HCT116 (cell line): ENCODE data around the gene DZIP3. TPM values are rescaled to one million over a fixed set of nuclear protein-coding genes. Genes with fewer than 3 reads are reported as not detected.

Experiments used
- ATAC-seq: fragments of 200-7000 bp; cut with Tn5 transposase; 2 replicates; pipeline ENCODE4 v1.9.1; 2020; ENCODE audit warnings: mild to moderate bottlenecking, moderate library complexity
- BruUV-seq: library from RNA; stranded (reverse); fragments of 400-500 nt; replicated peaks from 2 replicates; lab custom pipeline; 2021; lab: Mats Ljungman, UMichigan
- CTCF ChIA-PET: fragments of 300-600 bp; sonication (Branson Sonifier 250); formaldehyde crosslinking; loops from one replicate; lab custom pipeline; 2021; ENCODE audit warnings: antibody characterized with exemption; lab: Charles Lee
- POLR2A ChIA-PET: fragments of 300-600, 350-600 bp; sonication (Branson Sonifier 250); formaldehyde crosslinking; loops from one replicate; lab custom pipeline; 2021; ENCODE audit warnings: antibody characterized with exemption; lab: Charles Lee
- RAD21 ChIA-PET, 2 experiments: fragments of 300-600 bp; sonication (Branson Sonifier 250); formaldehyde crosslinking; loops; one replicate each; lab custom pipeline; 2023; ENCODE audit warnings: low total read pairs in 2 of 2; ENCODE audit not compliant: uncharacterized antibody in 2 of 2, unreplicated experiment in 2 of 2, low non-redundant PET in 1 of 2; lab: Charles Lee
- DNase-seq: peaks from one replicate; pipeline ENCODE4 v3.0.0-alpha.2; 2010; ENCODE audit warnings: low read depth, low spot score
- H2AFZ ChIP-seq: fragments of 200-600 bp; shearing (Covaris generic), sonication (generic); 2 replicates; pipeline ENCODE4 v1.6.1; 2017; ENCODE audit warnings: low read depth, mixed run types, mixed read lengths, antibody characterized with exemption, low read length; ENCODE audit not compliant: poor library complexity, severe bottlenecking
- H3K27ac ChIP-seq: 2 replicates; pipeline ENCODE4 v1.5.1; 2012; ENCODE audit warnings: low read depth, low read length
- H3K27me3 ChIP-seq: fragments of 200-600 bp; sonication (generic); 2 replicates; pipeline ENCODE4 v1.6.1; 2016; ENCODE audit warnings: mixed run types, low read length, mixed read lengths; ENCODE audit not compliant: insufficient read depth
- H3K36me3 ChIP-seq, 2 experiments: fragments of 200-500 bp in 1 of 2; fragments of 200-600 bp in 1 of 2; sonication (Bioruptor generic) in 1 of 2; sonication (generic) in 1 of 2; 2 replicates each; pipeline versions ENCODE4 v1.5.1 to v1.6.1; 2014 to 2016; ENCODE audit warnings: low read length in 2 of 2, inconsistent platforms in 1 of 2, mixed read lengths in 1 of 2, mixed run types in 1 of 2; ENCODE audit not compliant: insufficient read depth in 2 of 2, control insufficient read depth in 1 of 2
- H3K4me1 ChIP-seq, 2 experiments: fragments of 200-600 bp in 1 of 2; sonication (generic) in 1 of 2; 2 replicates each; pipeline versions ENCODE4 v1.5.1 to v1.6.1; 2012 to 2017; ENCODE audit warnings: low read length in 2 of 2, inconsistent platforms in 1 of 2, mild to moderate bottlenecking in 1 of 2, mixed read lengths in 1 of 2, mixed run types in 1 of 2, moderate library complexity in 1 of 2; ENCODE audit not compliant: insufficient read depth in 2 of 2, control insufficient read depth in 1 of 2
- H3K4me2 ChIP-seq: fragments of 200-600 bp; sonication (generic); 2 replicates; pipeline ENCODE4 v1.6.1; 2017; ENCODE audit warnings: mixed run types, low read length, mixed read lengths
- H3K4me3 ChIP-seq, 2 experiments: fragments of 200-600 bp in 1 of 2; sonication (generic) in 1 of 2; replicated peaks in 1 of 2; 2 replicates each; pipeline ENCODE4 v1.5.1; 2011 to 2016; ENCODE audit warnings: low read length in 2 of 2, control low read depth in 1 of 2, low read depth in 1 of 2, mild to moderate bottlenecking in 1 of 2, mixed read lengths in 1 of 2, mixed run types in 1 of 2
- H3K79me2 ChIP-seq: fragments of 200-600 bp; sonication (generic); 2 replicates; pipeline ENCODE4 v1.6.1; 2017; ENCODE audit warnings: mild to moderate bottlenecking, mixed run types, low read length, moderate library complexity, mixed read lengths; ENCODE audit not compliant: insufficient read depth
- H3K9ac ChIP-seq: fragments of 200-600 bp; sonication (generic); 2 replicates; pipeline ENCODE4 v1.6.1; 2016; ENCODE audit warnings: low read length, mixed read lengths
- H3K9me2 ChIP-seq: fragments of 200-600 bp; sonication (generic), shearing (Covaris generic); 2 replicates; pipeline ENCODE4 v1.6.1; 2017; ENCODE audit warnings: mixed run types, mild to moderate bottlenecking, moderate library complexity; ENCODE audit not compliant: insufficient read depth
- H3K9me3 ChIP-seq, 2 experiments: fragments of 200-500 bp in 1 of 2; fragments of 200-600 bp in 1 of 2; sonication (Bioruptor generic) in 1 of 2; sonication (generic) in 1 of 2; 2 replicates each; pipeline ENCODE4 v1.6.1; 2014 to 2017; ENCODE audit warnings: low read length in 2 of 2, mixed read lengths in 2 of 2, inconsistent platforms in 1 of 2, low read depth in 1 of 2, mild to moderate bottlenecking in 1 of 2, mixed run types in 1 of 2, moderate library complexity in 1 of 2; ENCODE audit not compliant: control insufficient read depth in 1 of 2, insufficient read depth in 1 of 2
- H4K20me1 ChIP-seq: fragments of 200-600 bp; sonication (generic), shearing (Covaris generic); 2 replicates; pipeline ENCODE4 v1.6.1; 2017; ENCODE audit warnings: mixed run types, mild to moderate bottlenecking, moderate library complexity; ENCODE audit not compliant: insufficient read depth
- CEBPB ChIP-seq: IDR thresholded peaks from 2 replicates; pipeline ENCODE4 v1.6.1; 2012; ENCODE audit warnings: low read depth
- EGR1 ChIP-seq: IDR thresholded peaks from 2 replicates; pipeline ENCODE4 v1.6.1; 2012; ENCODE audit warnings: low read depth
- ELF1 ChIP-seq: IDR thresholded peaks from 2 replicates; pipeline ENCODE4 v1.6.1; 2012; ENCODE audit warnings: low read depth, borderline replicate concordance
- EZH2 ChIP-seq: fragments of 200-600 bp; sonication (generic); IDR thresholded peaks from 2 replicates; pipeline ENCODE4 v1.6.1; 2017; ENCODE audit warnings: antibody characterized with exemption, mixed run types
- FOSL1 ChIP-seq: IDR thresholded peaks from 2 replicates; pipeline ENCODE4 v1.6.1; 2012; ENCODE audit warnings: low read depth
- JUND ChIP-seq: IDR thresholded peaks from 2 replicates; pipeline ENCODE4 v1.6.1; 2012
- POLR2A ChIP-seq: IDR thresholded peaks from 2 replicates; pipeline ENCODE4 v1.7.0; 2011; ENCODE audit warnings: borderline replicate concordance; ENCODE audit not compliant: insufficient read depth, insufficient read length; ENCODE audit errors: extremely low read depth
- POLR2AphosphoS5 ChIP-seq: IDR thresholded peaks from 2 replicates; pipeline ENCODE4 v1.6.1; 2011; ENCODE audit warnings: mild to moderate bottlenecking, low read depth, low read length, moderate library complexity
- SIN3A ChIP-seq: IDR thresholded peaks from 2 replicates; pipeline ENCODE4 v1.6.1; 2012; ENCODE audit warnings: low read depth
- SRF ChIP-seq: IDR thresholded peaks from 2 replicates; pipeline ENCODE4 v1.6.1; 2012; ENCODE audit warnings: low read depth
- TCF7L2 ChIP-seq: IDR thresholded peaks from 2 replicates; pipeline ENCODE4 v1.7.0; 2011; ENCODE audit warnings: borderline replicate concordance, inconsistent platforms; ENCODE audit not compliant: insufficient read depth, insufficient read length; ENCODE audit errors: extremely low read depth
- YY1 ChIP-seq: IDR thresholded peaks from 2 replicates; pipeline ENCODE4 v1.6.1; 2011; ENCODE audit warnings: low read length, low read depth, moderate library complexity, mild to moderate bottlenecking; ENCODE audit not compliant: insufficient replicate concordance; ENCODE audit errors: extremely low read depth
- intact Hi-C: fragments of 100-400 bp; cut with micrococcal nuclease; formaldehyde crosslinking; loops from 2 replicates; pipeline ENCODE4 v1.10.0; 2022
- total RNA-seq: library from RNA; stranded (reverse); gene quantifications from one replicate; pipeline ENCODE4 v1.2.1, GENCODE V29; 2021; ENCODE audit not compliant: unreplicated experiment
- TF ChIP-seq, protein P1 (sequence below), 3 experiments: fragments of 200-600 bp in 1 of 3; sonication (generic) in 1 of 3; IDR thresholded peaks in 2 of 3; conservative IDR thresholded peaks in 1 of 3; 2 replicates each; pipeline ENCODE4 v1.5.1; 2012 to 2017; ENCODE audit warnings: low read depth in 2 of 3, low read length in 2 of 3, antibody characterized with exemption in 1 of 3, borderline replicate concordance in 1 of 3, control low read depth in 1 of 3, mild to moderate bottlenecking in 1 of 3, mixed read lengths in 1 of 3, mixed run types in 1 of 3, moderate library complexity in 1 of 3; ENCODE audit not compliant: insufficient read depth in 1 of 3
- TF ChIP-seq, protein P2 (sequence below): IDR thresholded peaks from 2 replicates; pipeline ENCODE4 v1.6.1; 2012
- TF ChIP-seq, protein P3 (sequence below): IDR thresholded peaks from 2 replicates; pipeline ENCODE4 v1.6.1; 2012; ENCODE audit warnings: low read depth

The DZIP3 gene
- total RNA-seq, 1 experiment from 2014 or later: 19.4 TPM

DNA sequence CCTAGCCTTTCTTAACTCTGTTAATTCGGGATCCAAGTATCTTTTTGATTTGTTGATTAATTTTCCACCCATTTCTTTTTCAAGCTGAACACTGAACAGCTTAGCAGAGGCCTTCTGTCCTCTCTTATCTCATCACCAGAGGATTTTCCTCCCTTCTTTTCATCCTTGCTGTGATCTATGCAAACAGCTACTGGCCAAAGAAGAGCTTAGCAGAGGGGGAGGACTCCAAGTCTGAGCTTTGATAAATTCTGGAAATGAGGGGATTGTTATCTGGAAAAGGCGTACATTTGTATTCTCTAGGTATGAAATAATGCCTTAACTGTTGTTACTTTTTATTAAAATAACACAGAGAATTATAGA is 13.4 kb downstream of the DZIP3 start:
- Histone ChIP-seq H3K27ac (no peak overlapping the region), H4K20me1 (no peaks in the 10 kb centered on the region), H3K36me3 (0 out of 4 replicates have a peak, but pooled peaks cover 0 to 3% of the 10 kb centered on the region in 2 experiments), H3K4me2 (no peak overlapping the region), H3K9me3 (no peaks in the 10 kb centered on the region), H3K4me3 (no peak overlapping the region), H3K27me3 (no peaks in the 10 kb centered on the region), H3K4me1 (no peaks in the 10 kb centered on the region), H2AFZ (no peak overlapping the region), H3K9ac (no peak overlapping the region), H3K79me2 (no peaks in the 10 kb centered on the region), H3K9me2 (no peaks in the 10 kb centered on the region)
- ChIA-PET POLR2A (interaction anchor here (1.7 to 3.5 kb wide), 2 partner anchors 10 to 13 kb away, joined by 4 to 12 read pairs; partner anchors contain the start of genes CIP2A and DZIP3), RAD21 (no interaction called here), CTCF (no interaction called here)
- ATAC-seq (no peak), DNase-seq (no peak)
- TF ChIP-seq FOSL1 (no peak), SRF (no peak), POLR2A (no peak), POLR2AphosphoS5 (no peak), EGR1 (no peak)
- TF ChIP-seq, protein P1, sequence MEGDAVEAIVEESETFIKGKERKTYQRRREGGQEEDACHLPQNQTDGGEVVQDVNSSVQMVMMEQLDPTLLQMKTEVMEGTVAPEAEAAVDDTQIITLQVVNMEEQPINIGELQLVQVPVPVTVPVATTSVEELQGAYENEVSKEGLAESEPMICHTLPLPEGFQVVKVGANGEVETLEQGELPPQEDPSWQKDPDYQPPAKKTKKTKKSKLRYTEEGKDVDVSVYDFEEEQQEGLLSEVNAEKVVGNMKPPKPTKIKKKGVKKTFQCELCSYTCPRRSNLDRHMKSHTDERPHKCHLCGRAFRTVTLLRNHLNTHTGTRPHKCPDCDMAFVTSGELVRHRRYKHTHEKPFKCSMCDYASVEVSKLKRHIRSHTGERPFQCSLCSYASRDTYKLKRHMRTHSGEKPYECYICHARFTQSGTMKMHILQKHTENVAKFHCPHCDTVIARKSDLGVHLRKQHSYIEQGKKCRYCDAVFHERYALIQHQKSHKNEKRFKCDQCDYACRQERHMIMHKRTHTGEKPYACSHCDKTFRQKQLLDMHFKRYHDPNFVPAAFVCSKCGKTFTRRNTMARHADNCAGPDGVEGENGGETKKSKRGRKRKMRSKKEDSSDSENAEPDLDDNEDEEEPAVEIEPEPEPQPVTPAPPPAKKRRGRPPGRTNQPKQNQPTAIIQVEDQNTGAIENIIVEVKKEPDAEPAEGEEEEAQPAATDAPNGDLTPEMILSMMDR (IDR thresholded peaks at IDR 0.05 in 2 of 3, conservative IDR thresholded peaks at IDR 0.05 in 1 of 3; ENCODE audit: borderline replicate concordance in 1 of 3, insufficient read depth in 1 of 3, low read depth in 2 of 3, low read length in 2 of 3): no peak
- TF ChIP-seq, protein P2, sequence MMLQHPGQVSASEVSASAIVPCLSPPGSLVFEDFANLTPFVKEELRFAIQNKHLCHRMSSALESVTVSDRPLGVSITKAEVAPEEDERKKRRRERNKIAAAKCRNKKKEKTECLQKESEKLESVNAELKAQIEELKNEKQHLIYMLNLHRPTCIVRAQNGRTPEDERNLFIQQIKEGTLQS: no peak
- intact Hi-C loops: no loop called here
- BruUV-seq: no TSS peak

DNA sequence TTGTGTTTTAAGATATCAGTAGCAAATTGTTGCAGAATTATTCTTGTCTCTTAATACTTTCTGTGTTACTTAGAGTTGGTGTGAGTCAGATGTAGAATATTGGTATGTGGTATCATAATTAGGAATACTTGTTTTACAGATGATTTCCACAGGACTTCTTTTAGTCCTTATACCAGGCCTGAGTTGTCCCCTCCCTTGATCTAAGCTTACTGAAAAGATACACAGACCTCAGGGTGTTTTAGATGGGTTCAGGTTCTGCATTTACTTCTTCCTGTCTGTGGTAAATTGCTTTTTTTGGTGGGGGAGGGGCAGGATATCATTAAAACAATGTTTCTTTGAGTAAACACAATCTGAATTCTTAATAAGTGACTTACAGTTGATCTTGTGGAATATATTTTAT is 14.2 kb downstream of the DZIP3 start:
- DNase-seq (no peak), ATAC-seq (no peak)
- Histone ChIP-seq H2AFZ (no peak overlapping the region), H3K9me3 (no peaks in the 10 kb centered on the region), H3K4me2 (no peak overlapping the region), H3K4me1 (no peaks in the 10 kb centered on the region), H3K4me3 (no peak overlapping the region), H4K20me1 (no peaks in the 10 kb centered on the region), H3K79me2 (no peaks in the 10 kb centered on the region), H3K36me3 (0 out of 4 replicates have a peak, but pooled peaks cover 0 to 3% of the 10 kb centered on the region in 2 experiments), H3K27ac (no peak overlapping the region), H3K9me2 (no peaks in the 10 kb centered on the region), H3K27me3 (no peaks in the 10 kb centered on the region), H3K9ac (no peak overlapping the region)
- ChIA-PET CTCF (no interaction called here), POLR2A (interaction anchor here (1.7 to 3.5 kb wide), 2 partner anchors 11 to 14 kb away, joined by 4 to 12 read pairs; partner anchors contain the start of genes CIP2A and DZIP3), RAD21 (no interaction called here)
- intact Hi-C loops: no loop called here
- no peak for TF ChIP-seq TCF7L2
- TF ChIP-seq SIN3A: no peak
- TF ChIP-seq POLR2AphosphoS5: no peak
- TF ChIP-seq YY1: no peak
- TF ChIP-seq, protein P3, sequence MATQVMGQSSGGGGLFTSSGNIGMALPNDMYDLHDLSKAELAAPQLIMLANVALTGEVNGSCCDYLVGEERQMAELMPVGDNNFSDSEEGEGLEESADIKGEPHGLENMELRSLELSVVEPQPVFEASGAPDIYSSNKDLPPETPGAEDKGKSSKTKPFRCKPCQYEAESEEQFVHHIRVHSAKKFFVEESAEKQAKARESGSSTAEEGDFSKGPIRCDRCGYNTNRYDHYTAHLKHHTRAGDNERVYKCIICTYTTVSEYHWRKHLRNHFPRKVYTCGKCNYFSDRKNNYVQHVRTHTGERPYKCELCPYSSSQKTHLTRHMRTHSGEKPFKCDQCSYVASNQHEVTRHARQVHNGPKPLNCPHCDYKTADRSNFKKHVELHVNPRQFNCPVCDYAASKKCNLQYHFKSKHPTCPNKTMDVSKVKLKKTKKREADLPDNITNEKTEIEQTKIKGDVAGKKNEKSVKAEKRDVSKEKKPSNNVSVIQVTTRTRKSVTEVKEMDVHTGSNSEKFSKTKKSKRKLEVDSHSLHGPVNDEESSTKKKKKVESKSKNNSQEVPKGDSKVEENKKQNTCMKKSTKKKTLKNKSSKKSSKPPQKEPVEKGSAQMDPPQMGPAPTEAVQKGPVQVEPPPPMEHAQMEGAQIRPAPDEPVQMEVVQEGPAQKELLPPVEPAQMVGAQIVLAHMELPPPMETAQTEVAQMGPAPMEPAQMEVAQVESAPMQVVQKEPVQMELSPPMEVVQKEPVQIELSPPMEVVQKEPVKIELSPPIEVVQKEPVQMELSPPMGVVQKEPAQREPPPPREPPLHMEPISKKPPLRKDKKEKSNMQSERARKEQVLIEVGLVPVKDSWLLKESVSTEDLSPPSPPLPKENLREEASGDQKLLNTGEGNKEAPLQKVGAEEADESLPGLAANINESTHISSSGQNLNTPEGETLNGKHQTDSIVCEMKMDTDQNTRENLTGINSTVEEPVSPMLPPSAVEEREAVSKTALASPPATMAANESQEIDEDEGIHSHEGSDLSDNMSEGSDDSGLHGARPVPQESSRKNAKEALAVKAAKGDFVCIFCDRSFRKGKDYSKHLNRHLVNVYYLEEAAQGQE: no peak
- no peak for TF ChIP-seq JUND
- TF ChIP-seq EZH2: no peak
- no peak for TF ChIP-seq CEBPB
- no peak for TF ChIP-seq ELF1
- TF ChIP-seq POLR2A: no peak
- no TSS peak for BruUV-seq
